ENCODE results near the gene RDH14. TPM values are rescaled to one million over a fixed set of nuclear protein-coding genes. Genes with fewer than 3 reads are reported as not detected.
A peak's percentile ranks its signal among the peaks of the same experiment; 100 is the strongest.

The RDH14 gene
- total RNA-seq, 1 donor from 2014 or later: 18.3 TPM

DNA sequence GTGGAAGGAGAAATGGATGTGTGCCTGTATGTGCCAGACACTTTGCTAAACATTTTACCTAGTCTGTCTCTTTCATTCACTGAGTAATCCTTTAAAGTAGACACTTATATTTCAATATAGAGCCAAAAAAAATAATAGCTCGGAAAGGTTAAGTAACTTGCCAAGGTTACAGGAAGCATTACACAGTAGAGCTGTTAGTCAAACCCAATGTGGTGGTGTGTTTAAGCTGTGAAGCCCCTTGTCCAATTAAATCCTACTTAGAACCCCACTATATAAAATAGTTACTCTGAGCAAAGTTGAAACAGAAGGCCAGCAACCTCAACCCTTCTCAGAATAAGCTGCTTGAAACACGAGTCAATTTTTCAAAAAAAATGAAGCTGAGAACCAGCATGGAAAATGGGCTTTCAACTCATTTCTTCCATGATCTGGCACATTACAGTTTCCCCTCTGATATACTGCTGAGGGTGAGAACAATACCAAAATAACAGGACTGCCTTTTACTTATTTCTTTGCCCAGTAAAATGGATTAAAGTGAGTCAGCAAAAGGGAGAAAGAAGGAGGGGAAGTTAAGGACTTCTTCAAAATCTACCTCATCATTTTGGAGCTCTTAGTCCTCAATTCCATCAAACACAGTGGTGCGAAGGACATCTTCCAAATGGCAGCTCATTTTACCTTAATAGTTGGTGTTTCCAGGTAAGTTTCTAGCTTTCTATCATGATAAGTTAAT, 7.9 kb downstream of the RDH14 start:
- peaks cover 9% of the 10 kb centered on the region for H3K4me1 ChIP-seq
- no peak for DNase-seq
- peaks cover 9% of the 10 kb centered on the region for H3K36me3 ChIP-seq
- H3K27me3 ChIP-seq (ENCODE audit: low read depth): no peaks in the 10 kb centered on the region
- no peak overlapping the region for H3K4me3 ChIP-seq
- no peaks in the 10 kb centered on the region for H3K9me3 ChIP-seq
- H3K27ac ChIP-seq: no peak overlapping the region
- TF ChIP-seq, protein P1, sequence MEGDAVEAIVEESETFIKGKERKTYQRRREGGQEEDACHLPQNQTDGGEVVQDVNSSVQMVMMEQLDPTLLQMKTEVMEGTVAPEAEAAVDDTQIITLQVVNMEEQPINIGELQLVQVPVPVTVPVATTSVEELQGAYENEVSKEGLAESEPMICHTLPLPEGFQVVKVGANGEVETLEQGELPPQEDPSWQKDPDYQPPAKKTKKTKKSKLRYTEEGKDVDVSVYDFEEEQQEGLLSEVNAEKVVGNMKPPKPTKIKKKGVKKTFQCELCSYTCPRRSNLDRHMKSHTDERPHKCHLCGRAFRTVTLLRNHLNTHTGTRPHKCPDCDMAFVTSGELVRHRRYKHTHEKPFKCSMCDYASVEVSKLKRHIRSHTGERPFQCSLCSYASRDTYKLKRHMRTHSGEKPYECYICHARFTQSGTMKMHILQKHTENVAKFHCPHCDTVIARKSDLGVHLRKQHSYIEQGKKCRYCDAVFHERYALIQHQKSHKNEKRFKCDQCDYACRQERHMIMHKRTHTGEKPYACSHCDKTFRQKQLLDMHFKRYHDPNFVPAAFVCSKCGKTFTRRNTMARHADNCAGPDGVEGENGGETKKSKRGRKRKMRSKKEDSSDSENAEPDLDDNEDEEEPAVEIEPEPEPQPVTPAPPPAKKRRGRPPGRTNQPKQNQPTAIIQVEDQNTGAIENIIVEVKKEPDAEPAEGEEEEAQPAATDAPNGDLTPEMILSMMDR (IDR thresholded peaks at IDR 0.05): no peak
- intact Hi-C loops (cut with DNase I): loop anchor here (10.0 kb wide), 1 partner anchor 192 kb away; no protein-coding TSS in a partner anchor
- peak in 1 of 2 donors; percentile 82 for ATAC-seq

DNA sequence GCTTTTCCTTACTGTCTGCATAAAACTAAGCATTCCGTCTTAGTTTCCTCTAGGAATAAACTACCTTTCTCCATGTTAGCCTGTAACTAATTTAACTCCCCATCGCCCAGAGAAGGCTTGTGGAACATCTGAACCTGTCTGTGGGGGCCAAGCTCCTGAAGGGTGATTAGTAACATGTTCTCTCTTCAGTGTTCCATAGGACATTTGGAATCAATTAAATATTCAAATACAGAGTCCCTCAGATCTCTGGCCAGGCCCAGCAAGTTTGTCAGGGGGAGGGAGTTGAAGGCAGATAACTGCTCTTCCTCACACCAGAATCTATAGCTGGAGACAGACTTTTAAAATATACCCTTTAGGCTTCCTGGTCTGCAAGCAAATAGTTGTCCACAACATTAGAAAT, 8.8 kb downstream of the RDH14 start:
- no peak for ATAC-seq
- Histone ChIP-seq H3K4me3 (no peak overlapping the region), H3K4me1 (peaks cover 11% of the 10 kb centered on the region), H3K36me3 (peaks cover 9% of the 10 kb centered on the region), H3K27ac (no peak overlapping the region), H3K9me3 (no peaks in the 10 kb centered on the region), H3K27me3 (ENCODE audit: low read depth) (no peaks in the 10 kb centered on the region)
- intact Hi-C loops (cut with DNase I): loop anchor here (10.0 kb wide), 1 partner anchor 193 kb away; no protein-coding TSS in a partner anchor
- TF ChIP-seq, protein P1 (IDR thresholded peaks at IDR 0.05): no peak
- DNase-seq: no peak

DNA sequence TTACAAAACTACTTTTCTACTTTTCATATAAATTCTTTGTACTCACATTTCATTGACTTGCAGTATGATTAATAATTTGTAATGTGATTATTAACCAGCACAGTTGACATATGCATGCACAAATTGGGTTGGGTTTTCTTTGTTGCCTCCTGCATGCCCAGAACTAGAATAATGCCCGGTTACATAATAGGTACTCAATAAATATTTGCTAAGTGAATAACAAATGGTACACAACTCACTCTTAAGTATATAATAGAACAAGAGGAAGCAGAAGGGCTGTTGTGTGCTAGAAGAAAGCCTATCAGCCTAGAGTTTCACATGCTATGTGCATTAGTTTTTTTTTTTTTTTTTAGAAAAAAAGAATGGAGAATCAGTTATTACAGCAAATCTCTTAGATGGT, 9.3 kb downstream of the RDH14 start:
- DNase-seq (no peak), ATAC-seq (peak in 1 of 2 donors; percentile 70)
- TF ChIP-seq, protein P1 (IDR thresholded peaks at IDR 0.05): no peak
- H3K27me3 ChIP-seq (ENCODE audit: low read depth): no peaks in the 10 kb centered on the region
- no peaks in the 10 kb centered on the region for H3K9me3 ChIP-seq
- no peak overlapping the region for H3K4me3 ChIP-seq
- H3K36me3 ChIP-seq: peaks cover 9% of the 10 kb centered on the region
- peaks cover 15% of the 10 kb centered on the region for H3K4me1 ChIP-seq
- H3K27ac ChIP-seq: no peak overlapping the region
- intact Hi-C loops (cut with DNase I): loop anchor here (10.0 kb wide), 1 partner anchor 194 kb away; no protein-coding TSS in a partner anchor

DNA sequence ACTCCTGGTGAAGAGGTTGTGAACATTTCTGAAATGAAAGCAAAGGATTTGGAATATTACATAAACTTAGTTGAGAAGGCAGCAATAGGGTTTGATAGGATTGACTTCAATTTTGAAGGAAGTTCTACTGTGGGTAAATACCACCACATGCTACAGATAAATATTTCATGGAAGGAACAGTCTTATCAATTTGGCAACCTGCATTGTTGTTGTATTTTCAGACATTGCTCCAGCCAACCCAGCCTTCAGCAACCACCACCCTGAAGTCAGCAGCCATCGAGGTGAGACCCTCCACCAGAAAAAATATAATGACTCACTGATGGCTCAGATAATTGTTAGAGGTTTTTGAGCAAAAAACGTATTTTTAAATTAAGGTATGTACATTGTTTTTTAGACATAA, 10.0 kb downstream of the RDH14 start:
- Histone ChIP-seq H3K9me3 (no peaks in the 10 kb centered on the region), H3K4me1 (peaks cover 17% of the 10 kb centered on the region), H3K27me3 (ENCODE audit: low read depth) (no peaks in the 10 kb centered on the region), H3K27ac (no peak overlapping the region), H3K36me3 (peaks cover 5% of the 10 kb centered on the region), H3K4me3 (no peak overlapping the region)
- TF ChIP-seq, protein P1 (IDR thresholded peaks at IDR 0.05): no peak
- ATAC-seq (no peak), DNase-seq (no peak)
- intact Hi-C loops (cut with DNase I): loop anchor here (10.0 kb wide), 1 partner anchor 194 kb away; no protein-coding TSS in a partner anchor

DNA sequence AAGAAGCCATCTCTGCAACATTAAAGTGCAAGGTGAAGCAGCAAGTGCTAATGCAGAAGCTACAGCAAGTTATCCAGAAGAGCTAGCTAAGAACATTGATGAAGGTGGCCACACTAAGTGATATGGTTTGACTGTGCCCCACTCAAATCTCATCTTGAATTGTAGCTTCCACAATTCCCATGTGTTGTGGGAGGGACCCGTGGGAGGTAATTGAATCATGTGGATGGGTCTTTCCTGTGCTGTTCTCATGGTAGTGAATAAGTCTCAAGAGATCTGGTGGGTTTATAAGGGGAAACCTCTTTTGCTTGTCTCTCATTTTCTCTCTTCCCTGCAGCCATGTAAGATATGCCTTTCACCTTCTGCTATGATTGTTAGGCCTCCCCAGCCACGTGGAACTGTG, 11.4 kb downstream of the RDH14 start:
- DNase-seq (no peak), ATAC-seq (no peak)
- H3K9me3 ChIP-seq: no peaks in the 10 kb centered on the region
- H3K36me3 ChIP-seq: no peaks in the 10 kb centered on the region
- no peak overlapping the region for H3K4me3 ChIP-seq
- H3K27me3 ChIP-seq (ENCODE audit: low read depth): no peaks in the 10 kb centered on the region
- H3K27ac ChIP-seq: no peak overlapping the region
- intact Hi-C loops (cut with DNase I): no loop called here
- peaks cover 17% of the 10 kb centered on the region for H3K4me1 ChIP-seq
- TF ChIP-seq, protein P1 (IDR thresholded peaks at IDR 0.05): no peak

All from lower lobe of right lung (tissue), 2 donors.